Measurements from ENCODE around the gene SH2D1A.

The SH2D1A gene

DNA sequence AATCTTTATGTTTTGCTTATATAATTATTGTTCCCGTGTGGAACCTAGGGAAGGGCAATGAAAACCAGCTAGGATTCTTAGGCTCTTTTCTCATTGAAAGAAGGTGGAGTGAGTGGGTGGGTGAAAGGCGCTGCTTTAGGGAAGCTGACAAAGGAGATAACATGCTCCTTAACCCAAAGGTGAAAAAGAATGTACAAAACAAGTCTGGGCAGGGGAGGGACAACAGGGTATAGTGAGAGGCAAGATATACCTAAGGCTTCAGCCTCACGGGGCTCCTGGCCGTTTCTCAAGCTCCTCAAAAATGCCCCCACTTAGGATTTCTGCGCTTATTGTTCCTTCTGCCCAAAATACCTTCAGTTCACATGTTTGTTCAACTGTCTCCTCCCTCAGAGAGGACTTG lies 1.8 kb downstream of the SH2D1A start:
- DNase-seq (ENCODE audit: low read depth) = no peak

DNA sequence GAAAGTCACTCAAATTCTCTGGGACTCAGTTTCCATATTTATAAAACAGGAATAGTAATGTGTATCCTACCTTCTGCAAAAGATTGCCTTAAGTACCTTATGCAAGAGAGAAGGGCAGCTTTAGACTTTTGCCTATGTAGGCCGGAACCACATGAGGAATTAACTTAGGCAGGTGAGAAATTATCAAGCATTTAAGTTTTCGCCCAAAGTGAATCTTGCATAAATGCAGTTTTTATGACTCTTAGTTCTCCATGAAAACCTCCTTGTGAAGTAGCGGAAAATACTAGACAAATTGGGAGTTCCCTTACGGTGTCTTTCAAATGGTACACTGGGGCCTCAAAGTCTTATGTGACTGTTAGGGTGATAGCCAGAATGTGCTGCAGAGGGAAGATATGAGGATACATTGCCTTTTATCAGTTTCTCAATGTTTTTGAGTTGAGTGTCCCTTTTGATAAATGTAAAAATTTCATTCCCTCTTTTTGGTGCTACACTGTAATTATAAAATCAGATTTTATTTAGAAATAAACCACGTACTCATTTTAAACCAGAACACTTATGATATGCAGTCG lies 2.6 kb downstream of the SH2D1A start:
- no peak for DNase-seq (ENCODE audit: low read depth)
- H3K4me3 ChIP-seq (ENCODE audit: low read depth, low read length) = no peak overlapping the region

More for the DNA sequence above, 1.8 kb downstream of the SH2D1A start:
- H3K4me3 ChIP-seq (ENCODE audit: low read depth, low read length) = no peak overlapping the region

DNA sequence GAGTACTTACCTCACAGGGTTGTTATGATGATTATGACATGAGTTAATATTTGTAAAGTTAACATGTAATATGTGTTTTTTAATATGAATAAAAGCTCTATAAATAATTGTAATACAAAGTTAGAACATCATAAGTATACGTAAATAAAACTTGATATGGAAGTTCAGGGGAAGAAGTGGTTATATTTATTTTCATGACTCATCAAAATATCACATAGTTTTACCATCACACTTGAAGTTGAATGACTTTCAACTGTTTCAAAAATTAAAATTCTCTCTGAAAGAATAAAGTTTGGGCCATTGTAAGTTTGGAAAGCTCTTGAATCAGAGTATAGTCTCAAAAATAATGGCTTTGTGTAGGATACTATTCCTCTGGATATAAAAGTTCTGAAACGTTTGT lies 8.3 kb downstream of the SH2D1A start:
- no peak for DNase-seq (ENCODE audit: low read depth)

DNA sequence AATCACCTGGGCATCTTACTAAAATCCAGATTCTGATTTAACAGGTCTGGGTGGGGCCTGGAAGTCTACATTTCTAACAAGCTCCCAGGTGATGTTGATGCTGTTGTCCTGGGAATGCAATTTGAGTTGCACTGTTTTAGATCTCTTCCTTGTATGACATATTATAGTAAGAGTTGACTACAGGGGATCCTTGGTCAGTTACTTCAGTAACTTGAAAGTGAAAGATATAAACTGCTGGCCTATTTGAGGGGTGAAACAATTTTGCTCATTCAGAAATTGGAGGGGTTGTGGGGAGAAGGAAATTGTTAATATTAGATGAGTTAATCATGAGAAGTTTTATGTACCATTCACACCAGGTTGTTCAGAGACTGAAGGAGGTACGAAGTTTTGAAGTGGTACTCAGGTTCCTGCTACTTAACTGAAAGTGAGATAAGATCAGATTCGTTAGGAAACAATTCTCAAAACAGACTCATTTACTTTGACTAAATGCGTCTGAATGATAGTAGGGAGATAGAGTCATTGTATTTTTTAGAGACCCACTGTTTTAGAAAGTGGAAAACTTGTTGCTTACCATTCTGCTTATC lies 12.5 kb downstream of the SH2D1A start:
- no peak for DNase-seq (ENCODE audit: low read depth)
- no peak overlapping the region for H3K4me3 ChIP-seq (ENCODE audit: low read depth, low read length)

More for the DNA sequence above, 8.3 kb downstream of the SH2D1A start:
- H3K4me3 ChIP-seq (ENCODE audit: low read depth, low read length) = no peak overlapping the region

DNA sequence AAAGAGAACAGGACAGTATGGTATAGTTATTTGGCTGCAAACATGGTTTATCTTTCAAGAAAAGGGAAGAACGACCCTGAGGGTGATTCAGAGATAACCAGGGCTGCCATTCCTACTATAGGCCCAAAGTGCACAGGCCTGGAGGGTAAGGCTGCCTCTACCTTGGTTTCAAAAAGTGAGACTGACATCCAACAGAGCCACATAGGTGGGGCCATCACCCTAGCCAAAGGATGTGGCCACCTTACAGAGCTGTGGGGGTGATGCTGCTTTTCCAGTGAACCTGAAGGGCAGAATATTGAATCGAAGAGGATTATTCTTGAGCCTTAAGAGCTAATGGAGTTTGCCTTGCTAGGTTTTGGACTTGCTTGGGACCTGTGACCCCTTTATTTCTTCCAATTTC lies 15.7 kb downstream of the SH2D1A start:
- no peak overlapping the region for H3K4me3 ChIP-seq (ENCODE audit: low read depth, low read length)
- DNase-seq (ENCODE audit: low read depth) = no peak

DNA sequence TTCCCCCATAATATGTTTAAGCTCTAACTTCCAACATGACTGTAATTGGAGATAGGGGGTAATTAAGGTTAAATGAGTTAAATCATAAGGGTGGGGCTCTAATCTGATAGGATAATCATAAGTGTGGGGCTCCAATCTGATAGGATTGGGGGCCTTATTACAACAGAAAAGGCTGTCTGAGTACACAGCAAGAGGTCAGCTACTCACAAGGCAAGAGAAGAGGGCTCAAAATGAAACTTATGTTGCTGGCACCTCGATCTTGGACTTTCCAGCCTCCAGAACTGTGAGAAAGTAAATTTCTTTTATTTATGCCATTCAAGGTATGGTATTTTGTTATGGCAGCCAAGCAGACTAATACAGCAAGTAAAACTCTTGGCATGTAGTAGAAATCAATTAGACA lies 16.4 kb downstream of the SH2D1A start:
- no peak overlapping the region for H3K4me3 ChIP-seq (ENCODE audit: low read depth, low read length)
- DNase-seq (ENCODE audit: low read depth) = no peak

DNA sequence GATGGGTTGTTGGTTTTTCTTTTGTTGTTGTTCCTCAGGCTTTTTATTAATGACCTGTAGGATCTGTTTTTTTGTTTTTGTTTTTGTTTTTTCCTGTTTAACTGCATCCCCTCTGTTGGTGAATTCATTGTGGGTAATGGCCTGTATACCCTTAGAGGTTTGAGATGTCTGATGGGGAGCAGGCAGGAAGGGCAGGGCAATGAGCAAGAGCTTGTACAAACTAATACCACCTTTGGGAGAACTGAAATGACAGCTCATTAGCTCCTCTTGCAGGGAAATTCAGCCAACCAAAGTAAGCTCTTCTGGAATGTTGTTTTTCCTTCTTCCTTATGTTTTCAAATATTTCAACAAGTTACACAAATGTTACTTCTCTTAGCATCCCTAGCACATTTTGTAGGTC lies 23.4 kb downstream of the SH2D1A start:
- DNase-seq (ENCODE audit: low read depth) = no peak
- no peak overlapping the region for H3K4me3 ChIP-seq (ENCODE audit: low read depth, low read length)

DNA sequence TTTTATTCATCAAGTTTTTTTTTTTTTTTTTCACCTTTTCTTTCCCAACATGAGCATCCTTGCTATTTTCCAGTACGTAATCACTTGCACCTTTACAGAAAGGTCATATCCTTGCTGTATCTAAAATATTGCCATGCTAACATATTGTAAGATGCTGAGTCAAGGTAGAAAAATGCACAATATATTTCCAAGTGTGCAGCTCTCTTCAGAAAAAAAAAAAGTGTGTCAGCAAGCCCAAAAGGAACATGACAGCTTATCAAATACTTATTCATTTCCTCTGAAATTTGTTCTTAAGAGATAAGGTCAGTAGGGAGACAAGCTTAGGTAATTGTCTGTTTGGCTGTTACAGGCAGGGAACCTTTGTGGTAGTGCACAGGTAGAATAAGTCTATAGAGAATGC lies 27.0 kb downstream of the SH2D1A start:
- no peak overlapping the region for H3K4me3 ChIP-seq (ENCODE audit: low read depth, low read length)
- DNase-seq (ENCODE audit: low read depth) = no peak

DNA sequence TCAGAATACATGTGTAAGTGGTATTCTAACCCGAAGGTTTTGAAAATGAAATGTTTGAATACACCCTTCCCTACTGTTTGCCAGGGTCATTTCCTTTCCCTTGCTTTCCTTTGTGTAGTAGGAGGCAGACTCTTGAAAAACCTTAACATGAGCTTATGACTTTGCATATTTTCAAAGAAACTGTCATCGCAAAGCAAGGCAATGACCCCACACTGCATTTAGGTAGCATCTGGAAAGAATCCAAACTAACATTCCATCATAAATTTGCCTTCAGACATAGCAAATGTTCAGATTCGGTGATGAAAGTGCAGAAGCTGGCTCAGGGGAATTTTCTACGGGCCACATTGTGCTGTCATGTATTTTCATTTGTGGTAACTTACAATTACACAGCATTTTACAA lies 32.3 kb downstream of the SH2D1A start:
- DNase-seq (ENCODE audit: low read depth) = no peak
- no peak overlapping the region for H3K4me3 ChIP-seq (ENCODE audit: low read depth, low read length)

DNA sequence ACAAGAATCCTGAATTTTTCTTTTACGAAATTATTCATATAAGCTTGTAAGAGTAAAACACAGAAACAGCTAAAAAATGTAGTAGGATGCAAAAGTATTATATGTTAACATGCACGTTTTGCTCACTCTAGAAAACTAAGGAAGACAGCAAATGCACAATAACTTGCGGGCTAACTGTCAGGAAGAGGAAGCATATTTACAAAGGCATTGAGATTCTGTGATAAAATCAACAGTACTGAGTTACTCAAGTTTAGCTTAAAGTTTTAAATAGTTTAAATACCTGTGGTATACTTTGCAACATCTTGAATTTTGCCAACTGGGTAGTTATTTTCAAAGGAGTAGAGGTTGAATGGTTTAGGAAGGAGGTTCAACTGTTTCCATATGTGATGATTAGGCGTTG lies 37.0 kb downstream of the SH2D1A start:
- H3K4me3 ChIP-seq (ENCODE audit: low read depth, low read length) = no peak overlapping the region
- DNase-seq (ENCODE audit: low read depth) = no peak

DNA sequence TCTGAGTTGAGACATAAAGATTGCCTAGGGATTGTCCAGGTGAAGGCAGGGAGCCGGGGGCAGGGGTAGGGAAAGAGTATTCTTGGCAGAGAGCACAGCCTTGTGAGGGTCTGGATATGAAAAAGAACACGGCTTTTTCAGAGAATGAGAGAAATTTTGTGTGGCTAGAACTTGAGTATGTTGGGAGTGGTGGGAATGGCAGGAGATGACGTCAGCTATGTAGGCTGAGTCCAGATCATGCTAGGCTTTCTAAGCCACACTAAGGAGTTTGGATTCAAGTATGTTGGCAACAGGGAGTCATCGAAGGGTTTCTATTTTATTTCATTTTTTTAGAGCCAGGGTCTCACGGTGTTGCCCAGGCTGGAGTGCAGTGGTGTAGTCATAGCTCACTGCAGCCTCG lies 40.0 kb downstream of the SH2D1A start:
- no peak for DNase-seq (ENCODE audit: low read depth)
- H3K4me3 ChIP-seq (ENCODE audit: low read depth, low read length) = no peak overlapping the region

DNA sequence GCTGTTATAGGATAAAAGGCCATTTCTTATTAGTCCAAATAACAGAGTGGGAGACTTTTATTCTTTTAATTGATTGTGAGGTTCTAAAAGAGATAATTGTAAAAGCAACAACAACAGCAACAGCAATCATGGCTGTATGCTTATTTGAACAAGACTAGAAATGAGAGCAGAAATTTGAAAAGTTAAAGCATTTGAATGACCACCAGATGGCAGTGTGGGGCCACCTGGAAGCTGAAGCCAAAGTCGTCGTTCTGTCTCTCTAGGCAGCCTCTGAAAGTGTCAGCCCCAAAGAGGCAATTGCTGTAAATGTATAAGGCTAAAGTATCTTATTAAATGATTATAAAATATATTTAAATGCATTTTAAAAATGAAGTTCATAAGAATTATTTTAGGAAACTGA lies 42.2 kb downstream of the SH2D1A start:
- peak; percentile 11 for DNase-seq (ENCODE audit: low read depth)
- H3K4me3 ChIP-seq (ENCODE audit: low read depth, low read length) = no peak overlapping the region

DNA sequence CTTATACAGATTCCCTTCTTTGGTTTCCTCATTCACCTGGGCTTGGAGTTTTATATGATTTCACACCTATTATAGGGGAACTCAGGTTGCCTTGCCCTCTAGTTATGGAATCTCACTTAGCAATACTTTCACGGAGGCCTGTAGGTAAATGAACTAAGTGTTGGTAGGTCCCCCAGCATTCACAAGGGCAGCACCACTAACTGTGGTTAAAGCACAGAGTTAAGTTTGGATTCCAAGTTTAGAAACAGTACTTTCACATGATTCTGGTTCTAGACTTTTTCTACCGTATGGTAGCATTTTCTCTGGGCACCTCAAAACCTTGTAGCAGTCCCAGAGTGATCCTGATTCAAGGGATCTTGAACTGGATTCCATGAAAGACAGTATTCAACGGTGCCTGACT lies 46.4 kb downstream of the SH2D1A start:
- no peak for DNase-seq (ENCODE audit: low read depth)

DNA sequence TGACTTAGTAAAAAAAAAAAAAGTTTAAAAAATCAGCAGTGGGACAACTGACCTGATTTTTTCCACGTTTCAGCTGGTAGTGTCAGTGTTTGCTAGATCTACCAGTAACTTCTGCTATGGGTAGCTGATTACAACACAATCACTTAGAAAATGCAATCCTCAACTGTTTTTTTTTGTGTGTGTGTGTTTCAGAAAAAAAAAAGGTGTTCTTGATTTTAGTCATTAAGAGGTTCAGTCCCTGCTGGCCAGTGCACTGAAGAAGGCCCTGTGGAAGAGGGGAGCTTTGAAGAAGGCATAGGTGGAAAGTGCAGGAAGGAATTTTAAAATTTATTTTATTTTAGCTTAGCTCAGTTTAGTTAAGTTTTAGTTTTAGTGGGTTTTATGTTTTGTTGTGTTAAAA lies 46.9 kb downstream of the SH2D1A start:
- DNase-seq (ENCODE audit: low read depth) = no peak
- H3K4me3 ChIP-seq (ENCODE audit: low read depth, low read length) = no peak overlapping the region

More for the DNA sequence above, 46.4 kb downstream of the SH2D1A start:
- no peak overlapping the region for H3K4me3 ChIP-seq (ENCODE audit: low read depth, low read length)

DNA sequence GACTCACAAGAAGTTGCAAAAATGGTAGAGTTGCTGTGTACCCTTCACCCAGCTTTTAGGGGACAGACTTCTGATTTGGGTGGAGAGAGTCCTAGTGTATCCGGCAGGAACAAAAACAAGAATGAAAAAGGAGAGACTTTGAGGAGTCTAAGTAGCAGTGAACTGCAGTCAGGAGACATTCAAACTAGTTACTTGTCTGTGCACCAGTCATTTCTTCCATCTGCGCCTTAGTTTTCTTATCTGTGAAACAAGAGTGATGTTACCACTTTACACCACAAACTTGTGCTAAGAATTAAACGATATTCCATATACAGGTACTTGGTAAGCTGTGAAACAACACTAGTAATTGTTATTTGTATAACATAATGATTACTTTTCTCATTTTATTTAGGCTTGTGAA lies 47.3 kb downstream of the SH2D1A start:
- no peak overlapping the region for H3K4me3 ChIP-seq (ENCODE audit: low read depth, low read length)
- DNase-seq (ENCODE audit: low read depth) = no peak

DNA sequence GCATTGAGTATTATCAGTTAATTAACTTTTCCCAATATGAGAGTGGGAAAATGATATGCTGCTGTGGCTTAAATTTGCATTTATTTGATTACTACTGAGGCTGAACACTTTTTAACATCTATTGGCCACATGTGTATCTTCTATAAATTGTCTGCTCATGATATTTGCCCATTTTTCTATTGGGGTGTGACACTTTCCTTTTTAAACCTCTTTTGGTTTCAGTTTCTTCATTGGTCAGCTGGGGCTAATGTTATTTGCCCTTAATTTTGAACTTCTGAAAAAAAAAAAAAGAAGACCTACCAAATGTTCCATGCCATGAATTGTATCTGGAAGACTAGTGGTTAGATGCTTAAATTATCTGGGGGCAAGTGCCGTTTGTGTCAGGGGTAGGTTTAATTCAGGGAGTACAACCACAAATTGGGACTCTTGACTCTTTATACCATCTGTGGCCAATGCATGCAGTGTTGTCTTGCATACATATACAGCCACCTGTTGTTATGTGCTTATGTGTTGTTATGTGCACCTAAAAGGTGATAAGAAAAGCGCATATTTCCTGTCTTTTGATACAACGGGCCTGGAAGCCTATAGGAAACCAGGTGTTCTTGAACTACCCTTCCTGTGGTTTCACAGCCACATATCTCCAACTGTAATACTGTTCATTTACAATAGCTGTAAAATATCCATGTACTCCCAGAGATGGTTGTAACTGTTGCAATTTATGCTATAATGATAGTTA lies 49.0 kb downstream of the SH2D1A start:
- no peak for DNase-seq (ENCODE audit: low read depth)
- H3K4me3 ChIP-seq (ENCODE audit: low read depth, low read length) = no peak overlapping the region

DNA sequence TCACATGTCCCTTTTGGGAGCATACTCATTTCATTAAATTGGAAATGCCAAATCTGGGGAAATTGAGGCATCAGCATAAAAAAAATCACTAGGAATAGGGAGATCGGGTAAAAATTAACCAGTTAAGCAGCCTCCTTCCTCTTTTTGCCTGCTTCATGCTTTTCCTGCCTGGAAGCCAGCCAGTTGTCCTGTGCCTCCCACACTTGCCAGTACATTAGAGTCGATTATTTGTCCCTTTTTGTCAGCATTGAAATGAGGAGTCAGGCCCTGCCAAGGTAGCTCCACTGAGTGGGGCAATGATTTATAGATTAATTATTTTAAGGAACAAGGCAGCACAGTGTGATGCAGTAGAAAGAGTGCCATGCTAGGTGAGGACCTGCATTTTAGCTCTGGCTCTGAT lies 55.3 kb downstream of the SH2D1A start:
- no peak overlapping the region for H3K4me3 ChIP-seq (ENCODE audit: low read depth, low read length)
- no peak for DNase-seq (ENCODE audit: low read depth)

DNA sequence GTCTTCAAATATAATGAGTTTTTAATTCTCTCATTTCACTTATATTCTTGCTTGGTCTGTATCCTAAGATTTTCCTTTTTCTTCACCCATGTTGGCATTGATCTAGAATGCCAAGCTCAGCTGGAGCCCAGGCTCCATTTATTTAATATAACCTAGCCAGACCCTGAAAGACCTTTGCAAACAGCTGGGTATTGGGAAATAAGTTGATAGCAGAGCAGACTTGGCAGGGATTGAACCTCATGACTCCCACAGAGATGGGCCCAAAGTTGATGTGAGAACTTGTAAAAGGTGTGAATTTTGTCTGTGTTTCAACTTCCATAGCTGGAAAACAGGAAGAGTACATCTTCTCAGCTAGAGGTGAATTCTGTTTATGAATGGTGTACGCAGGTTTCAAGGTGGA lies 59.5 kb downstream of the SH2D1A start:
- no peak for DNase-seq (ENCODE audit: low read depth)

DNA sequence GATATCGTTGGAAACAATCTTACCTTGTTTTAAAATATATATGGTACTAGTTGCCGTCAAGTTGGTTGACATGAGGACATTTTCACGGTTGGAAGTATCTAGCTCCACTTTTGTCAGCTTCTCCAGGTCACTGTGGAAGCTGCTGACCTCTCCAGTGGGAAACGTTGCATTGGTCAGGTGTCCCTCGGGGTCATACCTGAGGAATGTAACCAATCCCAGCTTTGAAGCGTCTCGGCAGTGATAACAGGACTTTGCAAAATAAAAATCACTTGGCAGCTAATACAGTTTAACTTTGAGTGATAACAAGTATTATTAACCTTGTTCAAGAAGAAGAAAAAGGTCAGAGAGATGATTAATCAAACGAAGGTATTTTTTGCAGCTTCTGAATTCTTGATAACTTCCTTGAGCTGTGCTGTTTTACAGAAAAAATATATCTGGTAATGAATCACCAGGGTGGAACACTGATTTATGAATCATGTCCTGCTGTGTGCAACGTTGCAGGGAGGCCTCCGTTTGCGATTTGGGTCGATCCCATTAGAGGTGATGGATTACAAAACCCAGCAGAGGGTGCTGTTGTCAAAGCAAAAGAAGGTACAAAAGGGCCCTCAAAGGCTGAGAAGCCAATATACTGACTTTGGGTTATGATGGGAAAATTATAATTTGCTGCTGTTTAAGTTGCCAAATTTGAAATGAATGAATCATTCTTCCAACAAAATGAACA lies 60.1 kb downstream of the SH2D1A start:
- DNase-seq (ENCODE audit: low read depth) = peak; percentile 39
- H3K4me3 ChIP-seq (ENCODE audit: low read depth, low read length) = no peak overlapping the region

More for the DNA sequence above, 59.5 kb downstream of the SH2D1A start:
- H3K4me3 ChIP-seq (ENCODE audit: low read depth, low read length) = no peak overlapping the region

DNA sequence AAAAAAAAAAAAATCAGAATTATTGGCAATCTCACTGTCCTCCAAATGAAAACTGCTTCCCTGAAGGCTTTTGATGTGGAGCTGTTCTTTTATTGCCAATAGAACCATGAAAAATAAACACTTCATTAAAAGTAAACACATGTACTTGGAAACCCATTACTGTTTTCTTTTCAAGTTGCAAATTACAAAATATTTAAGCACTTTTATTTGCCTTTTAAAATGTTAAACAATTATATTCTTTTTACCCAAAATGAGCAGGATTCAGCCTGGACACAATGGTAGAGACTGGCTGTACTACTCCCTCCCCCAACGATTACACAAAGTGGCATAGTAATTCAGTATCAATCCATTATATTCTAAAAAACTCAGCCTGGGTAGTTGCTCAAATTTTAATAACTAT lies 60.9 kb downstream of the SH2D1A start:
- no peak overlapping the region for H3K4me3 ChIP-seq (ENCODE audit: low read depth, low read length)
- no peak for DNase-seq (ENCODE audit: low read depth)
